ENCODE measurements around the gene SCYL1.

Gene SCYL1

GRCh38 chr11:65537620-65538231 lies 12.8 kb downstream of the SCYL1 start:
- DNase-seq, result no peak

GRCh38 chr11:65538232-65538914 lies 13.5 kb downstream of the SCYL1 start:
- DNase-seq, result no peak

- no peak for DNase-seq
These were observed 14.2 kb downstream of the SCYL1 start for GRCh38 chr11:65538915-65539743.

- DNase-seq, result no peak
These were observed 14.9 kb downstream of the SCYL1 start for GRCh38 chr11:65539744-65540289.

- DNase-seq, result peak; percentile 22
These were observed 15.6 kb downstream of the SCYL1 start for GRCh38 chr11:65540290-65541092.

GRCh38 chr11:65541093-65541982 lies 16.5 kb downstream of the SCYL1 start:
- no peak for DNase-seq

GRCh38 chr11:65542738-65543390 lies 18.0 kb downstream of the SCYL1 start:
- no peak for DNase-seq

GRCh38 chr11:65545853-65546216 lies 21.0 kb downstream of the SCYL1 start:
- no peak for DNase-seq

- DNase-seq, result no peak
These were observed 21.5 kb downstream of the SCYL1 start for GRCh38 chr11:65546217-65546958.

- DNase-seq, result no peak
These were observed 22.7 kb downstream of the SCYL1 start for GRCh38 chr11:65547446-65548125.

- no peak for DNase-seq
These were observed 23.5 kb downstream of the SCYL1 start for GRCh38 chr11:65548395-65548794.

GRCh38 chr11:65549096-65549495 lies 24.2 kb downstream of the SCYL1 start:
- no peak for DNase-seq

- DNase-seq, result no peak
These were observed 26.9 kb downstream of the SCYL1 start for GRCh38 chr11:65551572-65552387.

- DNase-seq, result no peak
These were observed 27.6 kb downstream of the SCYL1 start for GRCh38 chr11:65552388-65552951.

GRCh38 chr11:65553301-65554001 lies 28.6 kb downstream of the SCYL1 start:
- no peak for DNase-seq

GRCh38 chr11:65554057-65554818 lies 29.4 kb downstream of the SCYL1 start:
- DNase-seq, result no peak

- no peak for DNase-seq
These were observed 30.1 kb downstream of the SCYL1 start for GRCh38 chr11:65554842-65555430.

Measured in NCI-H446 treated with DMSO at 0.1 percent for 48 hours (cell line).